K562 (cell line): ENCODE results near the gene CIAPIN1. TPM values are rescaled to one million over a fixed set of nuclear protein-coding genes. Genes with fewer than 3 reads are reported as not detected.

Experiments
- ATAC-seq: fragments of 200-7000 bp; cut with Tn5 transposase; 3 replicates; pipeline ENCODE4 v1.9.1; 2020; ENCODE audit warnings: moderate library complexity
- BruUV-seq: library from RNA; stranded (reverse); fragments of 400-500 nt; replicated peaks from 2 replicates; lab custom pipeline; 2021; lab: Mats Ljungman, UMichigan
- CTCF ChIA-PET: fragments of 300-600 bp; formaldehyde crosslinking; extraction: SDS; loops from one replicate; lab custom pipeline; 2021; ENCODE audit warnings: low intra/inter-chr PET ratio; lab: Yijun Ruan, JAX
- POLR2A ChIA-PET: fragments of 300-600, 350-650 bp; sonication (Branson Sonifier 250); formaldehyde crosslinking; extraction: SDS; loops from one replicate; lab custom pipeline; 2021; ENCODE audit warnings: antibody characterized with exemption, inconsistent platforms; lab: Yijun Ruan, JAX
- DNase-seq, 4 experiments: peaks; one replicate each; pipeline versions ENCODE4 v3.0.0 to v3.0.0-alpha.2; 2011 to 2018; ENCODE audit warnings: low spot score in 3 of 4, mixed read lengths in 3 of 4; ENCODE audit errors: extremely low read depth in 1 of 4
- FAIRE-seq: peaks from 2 replicates; lab custom pipeline; 2011; peaks lifted over from hg19 to GRCh38; lab: Jason Lieb, UNC
- H2AFZ ChIP-seq: 2 replicates; pipeline ENCODE4 v1.6.0; 2011; ENCODE audit warnings: low read depth, low read length, control low read depth, inconsistent platforms
- H3K27ac ChIP-seq: fragments of 200-600 bp; 3 replicates; pipeline ENCODE4 v1.8.0; 2011; ENCODE audit warnings: low read depth, mild to moderate bottlenecking, control low read depth, inconsistent platforms, low read length, moderate library complexity, mixed read lengths; ENCODE audit errors: extremely low read depth
- H3K27me3 ChIP-seq, 2 experiments: fragments of 300-600 bp in 1 of 2; 2 replicates in 1 of 2; 3 replicates in 1 of 2; pipeline versions ENCODE4 v1.6.0 to v1.8.0; 2011; ENCODE audit warnings: inconsistent platforms in 2 of 2, low read length in 2 of 2, mild to moderate bottlenecking in 1 of 2, mixed read lengths in 1 of 2, moderate library complexity in 1 of 2; ENCODE audit not compliant: control insufficient read depth in 2 of 2, insufficient read depth in 2 of 2
- H3K36me3 ChIP-seq: fragments of 300-600 bp; 3 replicates; pipeline ENCODE4 v1.8.0; 2011; ENCODE audit warnings: mild to moderate bottlenecking, low read length, inconsistent platforms; ENCODE audit not compliant: control insufficient read depth, insufficient read depth
- H3K4me1 ChIP-seq, 2 experiments: fragments of 200-600 bp in 1 of 2; replicated peaks in 1 of 2; 2 replicates in 1 of 2; 3 replicates in 1 of 2; pipeline versions ENCODE4 v1.5.1 to v1.8.0; 2011; ENCODE audit warnings: inconsistent platforms in 2 of 2, low read length in 2 of 2, mild to moderate bottlenecking in 1 of 2, mixed read lengths in 1 of 2, moderate library complexity in 1 of 2; ENCODE audit not compliant: control insufficient read depth in 2 of 2, insufficient read depth in 2 of 2
- H3K4me2 ChIP-seq: 2 replicates; pipeline ENCODE4 v1.6.1; 2011; ENCODE audit warnings: low read length, control low read depth, inconsistent platforms, mixed read lengths; ENCODE audit not compliant: insufficient read depth
- H3K4me3 ChIP-seq: fragments of 200-600 bp; sonication (generic), shearing (Covaris generic); 2 replicates; pipeline ENCODE4 v1.5.1; 2016; ENCODE audit warnings: control low read depth, inconsistent platforms
- H3K79me2 ChIP-seq: fragments of 200-600 bp; 3 replicates; pipeline ENCODE4 v1.8.0; 2011; ENCODE audit warnings: low read length, inconsistent platforms; ENCODE audit not compliant: control insufficient read depth, insufficient read depth
- H3K9ac ChIP-seq, 2 experiments: 2 replicates each; pipeline versions ENCODE4 v1.6.0 to v1.6.1; 2011; ENCODE audit warnings: low read depth in 2 of 2, low read length in 2 of 2, control low read depth in 1 of 2, inconsistent platforms in 1 of 2, mild to moderate bottlenecking in 1 of 2, mixed read lengths in 1 of 2; ENCODE audit not compliant: insufficient read depth in 1 of 2
- H3K9me1 ChIP-seq: one replicate; pipeline ENCODE4 v1.6.0; 2011; ENCODE audit warnings: inconsistent platforms, mild to moderate bottlenecking, low read length, moderate library complexity; ENCODE audit not compliant: control insufficient read depth, insufficient read depth
- H3K9me3 ChIP-seq: replicated peaks from 2 replicates; pipeline ENCODE4 v1.5.1; 2011; ENCODE audit warnings: low read depth, low read length, inconsistent platforms; ENCODE audit not compliant: control insufficient read depth, insufficient read depth
- H4K20me1 ChIP-seq: replicated peaks from 2 replicates; pipeline ENCODE4 v1.6.1; 2011; ENCODE audit warnings: low read length, inconsistent platforms, mixed read lengths; ENCODE audit not compliant: control insufficient read depth, insufficient read depth
- BRD4 ChIP-seq: fragments of 200-600 bp; sonication (generic); IDR thresholded peaks from 2 replicates; pipeline ENCODE4 v1.6.1; 2017; ENCODE audit warnings: inconsistent platforms
- CBX3 ChIP-seq, 2 experiments: IDR thresholded peaks; 1 replicate in 1 of 2; 2 replicates in 1 of 2; pipeline ENCODE4 v1.6.1; 2012; ENCODE audit warnings: inconsistent platforms in 2 of 2, low read length in 2 of 2, borderline replicate concordance in 1 of 2, control low read depth in 1 of 2
- ERF ChIP-seq: fragments of 450-650 bp; formaldehyde crosslinking; IDR thresholded peaks from 2 replicates; pipeline ENCODE4 v1.4.0; 2020; ENCODE audit warnings: mild to moderate bottlenecking, mixed read lengths
- FUS ChIP-seq: fragments of 200-400 bp; formaldehyde crosslinking; optimal IDR thresholded peaks from 2 replicates; pipeline ENCODE3; 2017; ENCODE audit warnings: low read depth, low read length
- GABPB1 ChIP-seq: sonication (generic); formaldehyde crosslinking; IDR thresholded peaks from 2 replicates; pipeline ENCODE4 v1.8.0; 2022; ENCODE audit warnings: mild to moderate bottlenecking, missing genetic modification reagents
- HBP1 ChIP-seq: fragments of 450-650 bp; formaldehyde crosslinking; IDR thresholded peaks from 2 replicates; pipeline ENCODE4 v1.4.0; 2022; ENCODE audit warnings: missing genetic modification characterization
- MEIS2 ChIP-seq: fragments of 450-650 bp; IDR thresholded peaks from 2 replicates; pipeline ENCODE4 v1.6.1; 2014; ENCODE audit warnings: mild to moderate bottlenecking; ENCODE audit not compliant: partially characterized antibody
- PBX2 ChIP-seq, 2 experiments: IDR thresholded peaks in 1 of 2; conservative IDR thresholded peaks in 1 of 2; 2 replicates each; pipeline ENCODE4 v1.6.1; 2016; ENCODE audit warnings: low read depth in 2 of 2, mild to moderate bottlenecking in 1 of 2, missing compliant biosample characterization in 1 of 2, missing genetic modification characterization in 1 of 2, moderate library complexity in 1 of 2
- PKNOX1 ChIP-seq: fragments of 450-650 bp; IDR thresholded peaks from 2 replicates; pipeline ENCODE4 v1.6.1; 2016
- RFX5 ChIP-seq: IDR thresholded peaks from 2 replicates; pipeline ENCODE4 v1.6.1; 2011; ENCODE audit warnings: low read depth, mild to moderate bottlenecking, improper control_type of control experiment, low read length
- SIN3A ChIP-seq, 2 experiments: fragments of 150-350 bp in 1 of 2; IDR thresholded peaks; 2 replicates each; pipeline ENCODE4 v1.6.1; 2011 to 2016; ENCODE audit warnings: borderline replicate concordance in 2 of 2, low read depth in 2 of 2, low read length in 2 of 2, mild to moderate bottlenecking in 2 of 2, moderate library complexity in 2 of 2; ENCODE audit not compliant: control insufficient read depth in 1 of 2
- SREBF2 ChIP-seq: sonication (generic); formaldehyde crosslinking; IDR thresholded peaks from 2 replicates; pipeline ENCODE4 v1.4.0; 2020; ENCODE audit warnings: mild to moderate bottlenecking, missing genetic modification reagents
- TRIM24 ChIP-seq, 2 experiments: fragments of 450-650 bp; IDR thresholded peaks; 2 replicates each; pipeline ENCODE4 v1.6.1; 2016
- ZFP36 ChIP-seq: fragments of 150-350 bp; IDR thresholded peaks from 2 replicates; pipeline ENCODE4 v1.6.1; 2018; ENCODE audit warnings: low read length, low read depth; ENCODE audit not compliant: partially characterized antibody
- ZNF263 ChIP-seq: sonication (generic); formaldehyde crosslinking; IDR thresholded peaks from 2 replicates; pipeline ENCODE4 v1.8.0; 2022; ENCODE audit warnings: mild to moderate bottlenecking, missing genetic modification reagents, borderline replicate concordance
- ZNF408 ChIP-seq: fragments of 250-450 bp; sonication (Bioruptor Pico); IDR thresholded peaks from 2 replicates; pipeline ENCODE4 v1.4.0; 2020; ENCODE audit warnings: low read depth, mild to moderate bottlenecking, moderate library complexity
- ZNF764 ChIP-seq: fragments of 250-450 bp; sonication (Bioruptor Pico); IDR thresholded peaks from 2 replicates; pipeline ENCODE4 v1.4.0; 2020; ENCODE audit warnings: low read depth, mild to moderate bottlenecking, moderate library complexity
- WGBS: fragments of 100-300 bp; shearing (Covaris generic); methylation state at CpG from one replicate; pipeline ENCODE4 v1.1.6; 2016; ENCODE audit warnings: low coverage, mixed read lengths; ENCODE audit not compliant: insufficient coverage; ENCODE audit errors: missing lambda C conversion rate; 5-methylcytosine and 5-hydroxymethylcytosine counted together
- in situ Hi-C: fragments of 300-500 bp; cut with MboI; formaldehyde crosslinking; loops from 4 replicates; pipeline ENCODE4 v1.15.0; 2018; ENCODE audit warnings: inconsistent platforms, mixed read lengths
- intact Hi-C: fragments of 100-400 bp; cut with micrococcal nuclease; formaldehyde crosslinking; loops from 2 replicates; pipeline ENCODE4 v1.14.2; 2022
- polyA plus RNA-seq, 8 experiments: library from polyadenylated mRNA; depleted of rRNA in 4 of 8; stranded (reverse) in 5 of 8; unstranded in 3 of 8; fragments of >200 nt; fragmentation: Nextera tagmentation in 2 of 8; fragmentation: Illumina TruSeq in 1 of 8; extraction: Ambion mirVana in 2 of 8; extraction: Trizol in 1 of 8; gene quantifications; 2 replicates each; pipeline versions ENCODE4 v1.2.1 to v1.2.3, GENCODE V29; 2011 to 2014; ENCODE audit warnings: inconsistent platforms in 1 of 8, missing spikeins in 1 of 8
- total RNA-seq, 7 experiments: library from RNA; depleted of rRNA in 6 of 7; stranded (reverse); fragments of >200 nt in 6 of 7; fragmentation: Illumina TruSeq in 2 of 7; extraction: Trizol in 2 of 7; gene quantifications; 2 replicates each; pipeline versions ENCODE4 v1.2.1 to v1.2.3, GENCODE V29; 2011 to 2021; ENCODE audit warnings: low replicate concordance in 1 of 7

CIAPIN1 gene
- total and polyA plus RNA-seq, 9 of the 15 experiments (the other 6 are each of a cell fraction or from before 2014, with no cell fraction given): 71.8 to 263 (median 95.7) TPM

- ATAC-seq: peak; percentile 58
- in situ Hi-C loops: loop anchor here (10.0 kb wide), 1 partner anchor 325 kb away; no protein-coding TSS in a partner anchor
- CTCF ChIA-PET: no interaction called here
- TF ChIP-seq ERF (CRISPR knock-in tag) (no peak), RFX5 (no peak), CBX3 (IDR thresholded peaks at IDR 0.05; ENCODE audit: borderline replicate concordance in 1 of 2, low read length in 2 of 2) (no peak), ZNF263 (CRISPR knock-in tag) (no peak), HBP1 (no peak), ZNF764 (no peak), SIN3A (IDR thresholded peaks at IDR 0.05; ENCODE audit: borderline replicate concordance in 2 of 2, control insufficient read depth in 1 of 2, low read depth in 2 of 2, low read length in 2 of 2) (no peak), SREBF2 (no peak), PBX2 (CRISPR knock-in tag; IDR thresholded peaks at IDR 0.05; ENCODE audit: low read depth) (no peak), PBX2 (tag; conservative IDR thresholded peaks at IDR 0.05; ENCODE audit: low read depth) (0 out of 2 replicates have a peak, but pooled peaks have one; percentile 21), GABPB1 (CRISPR knock-in tag) (no peak), PKNOX1 (peak; percentile 31; the same call in 1 of the 2 replicates), TRIM24 (IDR thresholded peaks at IDR 0.05) (no peak), BRD4 (no peak), ZFP36 (peak; percentile 89), MEIS2 (peak; percentile 39), ZNF408 (CRISPR knock-in tag) (no peak), FUS (no peak)
Measured at GRCh38 chr16:57409870-57410587, 37.2 kb downstream of the CIAPIN1 start.

More at GRCh38 chr16:57409870-57410587, 37.2 kb downstream of the CIAPIN1 start:
- Histone ChIP-seq H3K4me3 (no peak overlapping the region), H3K4me1 (peaks cover 0 to 8% of the 10 kb centered on the region in 2 experiments; a peak in 1 of 5 replicates), H3K9ac (no peak overlapping the region; a peak in 1 of 4 replicates), H3K79me2 (no peaks in the 10 kb centered on the region), H2AFZ (no peak overlapping the region), H3K27me3 (peaks cover 11 to 52% of the 10 kb centered on the region in 2 experiments; a peak in 4 of 5 replicates), H3K9me1 (no peaks in the 10 kb centered on the region), H4K20me1 (no peaks in the 10 kb centered on the region), H3K27ac (no peak overlapping the region), H3K36me3 (no peaks in the 10 kb centered on the region), H3K9me3 (no peaks in the 10 kb centered on the region), H3K4me2 (no peak overlapping the region)
- FAIRE-seq (no peak), DNase-seq (peak in 2 of 4 experiments; percentile 14 to 21)
- POLR2A ChIA-PET: interaction anchor here (0.6 kb wide), 1 partner anchor 58 kb away, joined by 3 read pairs; no protein-coding TSS in a partner anchor
- intact Hi-C loops: no loop called here
- no TSS peak for BruUV-seq
- WGBS: 2% methylated on average over 14 of the region's 14 CpGs
